Body of pancreas (tissue), 4 donors: ENCODE results near the gene ZSWIM6.

Experiments used
- CTCF ChIP-seq, 7 experiments: fragments of 450-650 bp in 4 of 7; fragments of 200-600 bp in 3 of 7; sonication (generic) in 3 of 7; IDR thresholded peaks; one replicate each; pipeline ENCODE4 v1.5.1; 2016 to 2019; ENCODE audit warnings: antibody characterized with exemption in 7 of 7
- POLR2A ChIP-seq, 3 donors: fragments of 450-650 bp; IDR thresholded peaks; one replicate each; pipeline ENCODE4 v1.6.1; 2016; ENCODE audit warnings: antibody characterized with exemption in 3 of 3, mild to moderate bottlenecking in 2 of 3

GRCh38 chr5:61402970-61403900, 71.2 kb downstream of the ZSWIM6 start:
- no peak for TF ChIP-seq CTCF (IDR thresholded peaks at IDR 0.05)
- no peak for TF ChIP-seq POLR2A (IDR thresholded peaks at IDR 0.05)
